Mesenchymal stem cell (in vitro differentiated cells and primary cell): ENCODE results near the gene PPP1R10.

Experiments
- DNase-seq: peaks from one replicate; pipeline ENCODE4 v3.0.0-alpha.2; 2013
- H2AFZ ChIP-seq: one replicate; pipeline ENCODE4 v1.6.1; 2013; ENCODE audit warnings: low read depth, mild to moderate bottlenecking, control low read depth, inconsistent platforms, low read length, moderate library complexity
- H2AK5ac ChIP-seq: 2 replicates; pipeline ENCODE4 v1.6.1; 2013; ENCODE audit warnings: low read length, moderate library complexity, mild to moderate bottlenecking, inconsistent platforms; ENCODE audit not compliant: severe bottlenecking
- H2BK120ac ChIP-seq: one replicate; pipeline ENCODE4 v1.6.1; 2013; ENCODE audit warnings: low read depth, mild to moderate bottlenecking, inconsistent platforms, low read length, moderate library complexity
- H2BK12ac ChIP-seq, 2 experiments: one replicate each; pipeline ENCODE4 v1.6.1; 2013; ENCODE audit warnings: inconsistent platforms in 2 of 2, low read length in 2 of 2, mild to moderate bottlenecking in 2 of 2, moderate library complexity in 2 of 2, control low read depth in 1 of 2
- H2BK15ac ChIP-seq: one replicate; pipeline ENCODE4 v1.6.1; 2013; ENCODE audit warnings: mild to moderate bottlenecking, low read depth, inconsistent platforms; ENCODE audit not compliant: poor library complexity, severe bottlenecking
- H2BK5ac ChIP-seq: 2 replicates; pipeline ENCODE4 v1.6.1; 2013; ENCODE audit warnings: low read depth, mild to moderate bottlenecking, low read length, control low read depth, inconsistent platforms; ENCODE audit not compliant: poor library complexity, severe bottlenecking
- H3K14ac ChIP-seq, 2 experiments: one replicate each; pipeline ENCODE4 v1.6.1; 2013; ENCODE audit warnings: inconsistent platforms in 2 of 2, low read length in 2 of 2, control low read depth in 1 of 2, mild to moderate bottlenecking in 1 of 2, moderate library complexity in 1 of 2
- H3K18ac ChIP-seq, 2 experiments: one replicate each; pipeline ENCODE4 v1.6.1; 2013; ENCODE audit warnings: inconsistent platforms in 2 of 2, low read length in 2 of 2, control low read depth in 1 of 2, low read depth in 1 of 2, mild to moderate bottlenecking in 1 of 2
- H3K23ac ChIP-seq, 2 experiments: one replicate each; pipeline ENCODE4 v1.6.1; 2013; ENCODE audit warnings: inconsistent platforms in 2 of 2, low read length in 2 of 2, mild to moderate bottlenecking in 2 of 2, moderate library complexity in 2 of 2, control low read depth in 1 of 2
- H3K27ac ChIP-seq: 2 replicates; pipeline ENCODE4 v1.5.1; 2013; ENCODE audit warnings: mild to moderate bottlenecking, moderate library complexity, low read length, control low read depth, inconsistent platforms; ENCODE audit not compliant: poor library complexity, severe bottlenecking
- H3K27me3 ChIP-seq, 2 experiments: 2 replicates each; pipeline versions ENCODE4 v1.6.1 to v1.7.0; 2013; ENCODE audit warnings: low read length in 2 of 2, mild to moderate bottlenecking in 2 of 2, moderate library complexity in 2 of 2, control low read depth in 1 of 2, inconsistent platforms in 1 of 2; ENCODE audit not compliant: control insufficient read depth in 1 of 2, insufficient read depth in 1 of 2
- H3K36me3 ChIP-seq, 2 experiments: 2 replicates each; pipeline versions ENCODE4 v1.6.1 to v1.7.0; 2013; ENCODE audit warnings: low read length in 2 of 2, control low read depth in 1 of 2, inconsistent platforms in 1 of 2, low read depth in 1 of 2, mild to moderate bottlenecking in 1 of 2; ENCODE audit not compliant: insufficient read depth in 2 of 2, control insufficient read depth in 1 of 2
- H3K4ac ChIP-seq, 2 experiments: one replicate each; pipeline ENCODE4 v1.6.1; 2013; ENCODE audit warnings: inconsistent platforms in 2 of 2, low read length in 2 of 2, mild to moderate bottlenecking in 2 of 2, moderate library complexity in 2 of 2, control low read depth in 1 of 2, low read depth in 1 of 2
- H3K4me1 ChIP-seq: 2 replicates; pipeline ENCODE4 v1.6.1; 2013; ENCODE audit warnings: low read depth, low read length, control low read depth; ENCODE audit not compliant: control insufficient read depth, insufficient read depth
- H3K4me2 ChIP-seq: 2 replicates; pipeline ENCODE4 v1.6.1; 2013; ENCODE audit warnings: low read length, mild to moderate bottlenecking, inconsistent platforms; ENCODE audit not compliant: poor library complexity, severe bottlenecking
- H3K4me3 ChIP-seq, 2 experiments: 2 replicates each; pipeline versions ENCODE4 v1.5.1 to v1.7.0; 2013; ENCODE audit warnings: low read length in 2 of 2, mild to moderate bottlenecking in 2 of 2, control low read depth in 1 of 2, low read depth in 1 of 2; ENCODE audit not compliant: insufficient read depth in 1 of 2
- H3K79me1 ChIP-seq: replicated peaks from 2 replicates; pipeline ENCODE4 v1.6.1; 2013; ENCODE audit warnings: mild to moderate bottlenecking, control low read depth, low read length, inconsistent platforms; ENCODE audit not compliant: poor library complexity, severe bottlenecking
- H3K9ac ChIP-seq: 2 replicates; pipeline ENCODE4 v1.7.0; 2013; ENCODE audit warnings: mild to moderate bottlenecking, low read length, moderate library complexity
- H3K9me3 ChIP-seq: 2 replicates; pipeline ENCODE4 v1.7.0; 2013; ENCODE audit warnings: mild to moderate bottlenecking, low read length; ENCODE audit not compliant: control insufficient read depth
- H4K8ac ChIP-seq: one replicate; pipeline ENCODE4 v1.6.1; 2013; ENCODE audit warnings: inconsistent platforms, mild to moderate bottlenecking, low read length, moderate library complexity
- H4K91ac ChIP-seq: one replicate; pipeline ENCODE4 v1.6.1; 2013; ENCODE audit warnings: mild to moderate bottlenecking, low read length, inconsistent platforms
- WGBS: methylation state at CpG from one replicate; pipeline ENCODE4 v1.1.7; 2013; ENCODE audit warnings: mixed read lengths; 5-methylcytosine and 5-hydroxymethylcytosine counted together

PPP1R10 gene

DNA sequence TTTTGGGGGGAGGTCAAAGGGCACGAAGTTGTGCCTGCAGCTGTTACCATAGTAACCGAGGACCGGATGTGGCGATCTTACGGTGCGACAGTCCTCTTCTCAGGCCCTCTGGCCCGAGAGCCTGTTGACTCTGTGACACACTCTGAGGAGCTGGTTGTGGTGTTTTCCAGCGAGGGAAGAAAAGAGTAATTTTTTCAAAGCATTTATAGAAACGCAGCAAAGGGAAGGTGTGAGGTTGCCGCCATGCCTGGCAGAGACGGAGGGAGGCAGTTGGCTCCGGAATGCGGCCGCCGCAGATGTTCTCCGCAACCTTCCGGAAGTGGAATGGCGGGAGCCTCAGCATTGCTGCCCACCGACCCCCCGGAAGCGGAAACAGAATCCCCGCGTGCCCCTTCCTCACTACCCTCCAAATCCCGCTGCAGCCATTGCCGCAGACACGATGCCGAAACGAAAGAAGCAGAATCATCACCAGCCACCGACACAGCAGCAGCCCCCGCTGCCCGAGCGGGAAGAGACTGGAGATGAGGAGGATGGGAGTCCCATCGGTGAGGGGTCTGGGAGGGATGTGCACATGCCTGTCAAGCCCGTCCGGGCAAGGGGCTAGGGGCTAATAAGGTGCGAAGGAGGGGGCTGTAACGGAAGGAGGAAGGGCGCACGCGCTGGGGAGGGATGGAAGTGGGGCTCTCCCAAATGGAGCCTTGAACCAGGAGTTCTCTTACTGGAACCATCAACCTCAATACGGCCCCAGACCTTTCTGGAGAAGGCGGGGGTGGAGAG, 59.9 kb downstream of the PPP1R10 start, which contains the start of gene PRR3:
Gene PRR3, plus strand, starts transcription at position 390 of the 777 bp plus-strand sequence. Its CDS starts 50 bp downstream, at position 440.
- 0% methylated on average over 32 of the region's 42 CpGs for WGBS
- peak within 1 kb of the TSS; percentile 91 to 99 for H3K18ac ChIP-seq
- peak within 1 kb of the TSS; percentile 80 for H3K27ac ChIP-seq
- peaks cover 4% of the 10 kb centered on the region for H3K4me1 ChIP-seq
- H2BK15ac ChIP-seq = peak within 1 kb of the TSS; percentile 98
- peak within 1 kb of the TSS; percentile 83 to 95 for H3K4me3 ChIP-seq
- peak within 1 kb of the TSS; percentile 89 to 95 for H3K4ac ChIP-seq
- H3K23ac ChIP-seq = peak within 1 kb of the TSS in 1 of 2 experiments; percentile 70
- no peaks in the 10 kb centered on the region for H3K9me3 ChIP-seq
- H3K36me3 ChIP-seq = peaks cover 25 to 50% of the 10 kb centered on the region in 2 experiments
- H2AFZ ChIP-seq = peak within 1 kb of the TSS; percentile 97
- H4K91ac ChIP-seq = peak within 1 kb of the TSS; percentile 94
- H2BK12ac ChIP-seq = peak within 1 kb of the TSS; percentile 18 to 61
- peak within 1 kb of the TSS; percentile 41 for H2AK5ac ChIP-seq
- peak within 1 kb of the TSS; percentile 81 for H2BK5ac ChIP-seq
- H3K4me2 ChIP-seq = peak within 1 kb of the TSS; percentile 97
- peaks cover 40% of the 10 kb centered on the region for H3K79me1 ChIP-seq
- H3K27me3 ChIP-seq = no peaks in the 10 kb centered on the region
- peak within 1 kb of the TSS; percentile 96 for H3K9ac ChIP-seq
- DNase-seq = peak; percentile 94
- H2BK120ac ChIP-seq = peak within 1 kb of the TSS; percentile 64
- H3K14ac ChIP-seq = peak within 1 kb of the TSS in 1 of 2 experiments; percentile 98
- H4K8ac ChIP-seq = peak within 1 kb of the TSS; percentile 98

DNA sequence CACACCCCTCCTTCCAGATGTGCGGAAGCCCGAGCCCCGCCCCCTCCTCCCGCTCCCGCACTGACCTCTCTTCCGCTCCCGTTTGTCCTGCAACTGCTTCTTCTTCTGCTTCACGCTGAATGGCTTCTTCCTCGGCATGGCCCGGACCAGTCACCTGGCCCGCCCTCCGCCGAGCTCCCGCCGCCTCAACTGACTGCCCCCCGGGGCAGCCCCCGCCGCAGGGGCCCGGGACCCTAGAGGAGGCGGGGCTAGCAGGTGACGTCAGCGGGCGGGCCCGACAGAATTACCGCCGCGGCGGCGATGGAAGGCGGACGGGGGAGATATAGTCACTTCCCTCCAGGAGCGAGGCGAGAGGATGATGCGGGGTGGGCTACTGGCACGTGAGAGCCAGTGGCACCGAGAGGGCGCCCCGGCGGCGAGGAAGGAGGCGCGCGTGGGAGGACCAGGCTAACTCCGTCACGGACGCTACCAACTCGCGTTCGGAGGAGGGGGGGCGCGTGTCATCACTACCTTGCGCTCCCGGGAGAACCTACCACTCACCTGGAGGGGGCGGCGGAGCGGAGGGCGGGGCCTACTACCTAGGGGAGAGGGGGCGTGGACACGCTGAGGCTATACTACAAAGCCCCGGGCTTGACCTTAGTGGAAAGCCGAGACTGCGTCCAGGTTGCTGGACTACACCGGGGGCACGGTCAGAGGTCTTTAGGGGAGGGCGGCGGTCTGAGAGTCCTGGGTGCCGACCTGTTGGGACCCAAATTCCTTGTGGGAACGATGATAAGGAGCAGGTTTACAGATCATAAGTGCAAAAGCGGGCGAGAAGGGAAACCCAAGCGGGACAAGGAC, 60.8 kb downstream of the PPP1R10 start, which contains the start of gene GNL1:
Gene GNL1, minus strand, starts transcription at position 424 of the 840 bp plus-strand sequence. Its CDS starts 286 bp downstream, at position 138.
- Histone ChIP-seq H2BK12ac (peak within 1 kb of the TSS; percentile 18 to 90), H3K4me2 (peak within 1 kb of the TSS; percentile 97), H3K14ac (peak within 1 kb of the TSS in 1 of 2 experiments; percentile 98), H3K4me3 (peak within 1 kb of the TSS; percentile 83 to 95), H2BK5ac (peak within 1 kb of the TSS; percentile 81), H3K27ac (peak within 1 kb of the TSS; percentile 80), H3K23ac (peak within 1 kb of the TSS in 1 of 2 experiments; percentile 81), H3K4me1 (peaks cover 4% of the 10 kb centered on the region), H2AK5ac (peak within 1 kb of the TSS; percentile 41), H3K36me3 (peaks cover 25 to 50% of the 10 kb centered on the region in 2 experiments), H2BK15ac (peak within 1 kb of the TSS; percentile 99), H3K4ac (peak within 1 kb of the TSS; percentile 89 to 95), H4K91ac (peak within 1 kb of the TSS; percentile 94), H2BK120ac (peak within 1 kb of the TSS; percentile 64), H4K8ac (peak within 1 kb of the TSS; percentile 98), H3K9ac (peak within 1 kb of the TSS; percentile 96), H2AFZ (peak within 1 kb of the TSS; percentile 97), H3K79me1 (peaks cover 37% of the 10 kb centered on the region), H3K18ac (peak within 1 kb of the TSS; percentile 91 to 99), H3K27me3 (no peaks in the 10 kb centered on the region), H3K9me3 (no peaks in the 10 kb centered on the region)
- peak; percentile 93 for DNase-seq
- 1% methylated on average over 69 of the region's 71 CpGs for WGBS

DNA sequence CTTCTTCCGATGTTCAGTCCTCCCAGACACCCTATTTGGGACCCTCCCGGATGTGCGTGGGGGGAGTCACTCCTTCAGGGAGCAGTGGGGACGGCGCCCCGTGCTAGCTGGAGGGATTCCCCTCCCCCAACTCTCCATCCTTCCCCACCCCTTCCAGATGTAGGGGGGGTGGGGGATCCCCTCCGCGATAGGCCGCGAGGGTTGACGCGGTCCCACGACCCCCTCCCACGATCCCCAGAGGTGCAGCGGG, 61.3 kb downstream of the PPP1R10 start:
- Histone ChIP-seq H3K23ac (peak overlapping the region in 1 of 2 experiments; percentile 81), H3K27me3 (no peaks in the 10 kb centered on the region), H3K18ac (peak overlapping the region; percentile 91 to 99), H2BK12ac (peak overlapping the region in 1 of 2 experiments; percentile 90), H3K79me1 (peaks cover 41% of the 10 kb centered on the region), H2AK5ac (no peak overlapping the region), H3K4me2 (peak overlapping the region; percentile 92), H4K91ac (peak overlapping the region; percentile 94), H2BK120ac (peak overlapping the region; percentile 64), H2BK15ac (peak overlapping the region; percentile 99), H3K36me3 (peaks cover 30 to 50% of the 10 kb centered on the region in 2 experiments), H3K14ac (peak overlapping the region in 1 of 2 experiments; percentile 95), H3K9me3 (no peaks in the 10 kb centered on the region), H2AFZ (peak overlapping the region; percentile 97), H3K4me1 (peaks cover 4% of the 10 kb centered on the region), H4K8ac (peak overlapping the region; percentile 56), H3K4me3 (peak overlapping the region; percentile 83 to 95), H3K27ac (peak overlapping the region; percentile 75), H3K4ac (peak overlapping the region; percentile 3 to 89), H2BK5ac (peak overlapping the region; percentile 81), H3K9ac (peak overlapping the region; percentile 96)
- no peak for DNase-seq
- 0% methylated on average over 10 of the region's 15 CpGs for WGBS
